ENCODE data around the gene TTLL1. TPM values are rescaled to one million over a fixed set of nuclear protein-coding genes. Genes with fewer than 3 reads are reported as not detected.
A peak's percentile ranks its signal among the peaks of the same experiment; 100 is the strongest.

TTLL1 gene
- polyA plus RNA-seq, 1 donor (not counting 4 experiments of a cell fraction or from before 2014, with no cell fraction given), result 3.5 TPM

DNA sequence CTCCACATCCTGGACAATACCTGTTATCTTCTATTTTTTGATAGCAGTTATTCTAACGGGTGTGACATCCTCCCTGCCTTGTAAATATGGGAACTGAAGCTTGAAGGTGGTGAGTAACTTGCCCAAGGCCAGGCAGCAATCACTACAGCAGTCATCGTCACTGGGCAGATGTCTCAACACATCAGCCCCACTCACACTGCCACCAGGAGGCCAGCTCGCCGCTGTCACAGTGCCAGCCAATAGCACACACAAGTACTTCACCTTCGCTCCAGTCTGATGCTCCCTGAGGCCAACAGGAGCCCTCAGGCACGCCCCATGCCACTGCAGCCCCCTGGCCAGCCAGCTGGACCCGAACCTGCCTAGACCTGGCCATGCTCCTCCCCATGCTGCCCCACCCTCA is 4.9 kb upstream of the TTLL1 start:
- no peak overlapping the region for H3K4me2 ChIP-seq (ENCODE audit: control insufficient read depth, extremely low read depth, insufficient read depth, low read depth, low read length)
- peak; percentile 81 for FAIRE-seq

DNA sequence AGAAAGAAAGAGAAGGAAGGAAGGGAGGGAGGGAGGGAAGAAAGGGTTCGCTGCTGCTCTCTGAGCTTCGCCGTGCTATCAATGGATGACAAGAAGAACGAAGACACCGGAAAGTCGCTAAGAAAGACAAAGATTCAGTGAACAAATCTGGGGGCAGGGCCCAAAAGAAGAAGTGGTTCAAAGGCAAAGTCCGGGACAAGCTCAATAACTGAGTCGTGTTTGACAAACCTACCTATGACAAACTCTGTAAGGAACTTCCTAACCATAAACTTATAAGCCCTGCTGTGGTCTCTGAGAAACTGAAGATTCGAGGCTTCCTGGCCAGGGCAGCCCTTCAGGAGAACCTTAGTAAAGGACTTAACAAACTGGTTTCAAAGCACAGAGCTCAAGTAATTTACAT is 2.9 kb upstream of the TTLL1 start:
- DNase-seq (ENCODE audit: low read depth, low spot score) (no peak), FAIRE-seq (no peak)
- peaks cover 8% of the 10 kb centered on the region for H3K9me3 ChIP-seq (ENCODE audit: control insufficient read depth, low read depth, low read length)
- H3K9ac ChIP-seq (ENCODE audit: control insufficient read depth, extremely low read depth, insufficient read depth, low read length), result no peak overlapping the region
- H3K27me3 ChIP-seq (ENCODE audit: control insufficient read depth, extremely low read depth, insufficient read depth, low read length), result no peaks in the 10 kb centered on the region
- no peaks in the 10 kb centered on the region for H3K79me2 ChIP-seq (ENCODE audit: control insufficient read depth, insufficient read depth, low read length)
- H3K4me3 ChIP-seq (ENCODE audit: control insufficient read depth in 2 of 3, extremely low read depth in 1 of 3, insufficient read depth in 2 of 3, low read depth in 1 of 3, low read length in 3 of 3), result no peak overlapping the region
- H3K4me1 ChIP-seq (ENCODE audit: control insufficient read depth, extremely low read depth, insufficient read depth, low read length), result peaks cover 23% of the 10 kb centered on the region
- no peaks in the 10 kb centered on the region for H4K20me1 ChIP-seq (ENCODE audit: control insufficient read depth, extremely low read depth, insufficient read depth, low read length)
- H3K4me2 ChIP-seq (ENCODE audit: control insufficient read depth, extremely low read depth, insufficient read depth, low read depth, low read length), result no peak overlapping the region
- H3K9me1 ChIP-seq (ENCODE audit: control insufficient read depth, extremely low read depth, insufficient read depth, low read length), result no peaks in the 10 kb centered on the region
- TF ChIP-seq, protein P1, sequence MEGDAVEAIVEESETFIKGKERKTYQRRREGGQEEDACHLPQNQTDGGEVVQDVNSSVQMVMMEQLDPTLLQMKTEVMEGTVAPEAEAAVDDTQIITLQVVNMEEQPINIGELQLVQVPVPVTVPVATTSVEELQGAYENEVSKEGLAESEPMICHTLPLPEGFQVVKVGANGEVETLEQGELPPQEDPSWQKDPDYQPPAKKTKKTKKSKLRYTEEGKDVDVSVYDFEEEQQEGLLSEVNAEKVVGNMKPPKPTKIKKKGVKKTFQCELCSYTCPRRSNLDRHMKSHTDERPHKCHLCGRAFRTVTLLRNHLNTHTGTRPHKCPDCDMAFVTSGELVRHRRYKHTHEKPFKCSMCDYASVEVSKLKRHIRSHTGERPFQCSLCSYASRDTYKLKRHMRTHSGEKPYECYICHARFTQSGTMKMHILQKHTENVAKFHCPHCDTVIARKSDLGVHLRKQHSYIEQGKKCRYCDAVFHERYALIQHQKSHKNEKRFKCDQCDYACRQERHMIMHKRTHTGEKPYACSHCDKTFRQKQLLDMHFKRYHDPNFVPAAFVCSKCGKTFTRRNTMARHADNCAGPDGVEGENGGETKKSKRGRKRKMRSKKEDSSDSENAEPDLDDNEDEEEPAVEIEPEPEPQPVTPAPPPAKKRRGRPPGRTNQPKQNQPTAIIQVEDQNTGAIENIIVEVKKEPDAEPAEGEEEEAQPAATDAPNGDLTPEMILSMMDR (optimal IDR thresholded peaks at IDR 0.05 in 1 of 3, IDR thresholded peaks at IDR 0.05 in 1 of 3, conservative IDR thresholded peaks at IDR 0.05 in 1 of 3; ENCODE audit: extremely low read depth in 1 of 3, insufficient read depth in 2 of 3, low read length in 3 of 3), result no peak
- TF ChIP-seq EZH2 (IDR thresholded peaks at IDR 0.05; ENCODE audit: low read length), result no peak
- no peak overlapping the region for H3K27ac ChIP-seq (ENCODE audit: control insufficient read depth, insufficient read depth, low read length)
- no peak overlapping the region for H2AFZ ChIP-seq (ENCODE audit: control insufficient read depth, low read length)
- dilution Hi-C loops (cut with MboI; ENCODE audit: extremely low pct_ligation_motif_present, low sequenced_read_pairs), result no loop called here
- no peaks in the 10 kb centered on the region for H3K36me3 ChIP-seq (ENCODE audit: control insufficient read depth in 2 of 2, extremely low read depth in 1 of 2, insufficient read depth in 2 of 2, low read length in 2 of 2)

More for the DNA sequence above, 4.9 kb upstream of the TTLL1 start:
- Histone ChIP-seq H3K27me3 (ENCODE audit: control insufficient read depth, extremely low read depth, insufficient read depth, low read length) (no peaks in the 10 kb centered on the region), H2AFZ (ENCODE audit: control insufficient read depth, low read length) (no peak overlapping the region), H4K20me1 (ENCODE audit: control insufficient read depth, extremely low read depth, insufficient read depth, low read length) (no peaks in the 10 kb centered on the region), H3K4me1 (ENCODE audit: control insufficient read depth, extremely low read depth, insufficient read depth, low read length) (peaks cover 19% of the 10 kb centered on the region), H3K9me3 (ENCODE audit: control insufficient read depth, low read depth, low read length) (peaks cover 9% of the 10 kb centered on the region), H3K9ac (ENCODE audit: control insufficient read depth, extremely low read depth, insufficient read depth, low read length) (no peak overlapping the region), H3K4me3 (ENCODE audit: control insufficient read depth in 2 of 3, extremely low read depth in 1 of 3, insufficient read depth in 2 of 3, low read depth in 1 of 3, low read length in 3 of 3) (no peak overlapping the region), H3K27ac (ENCODE audit: control insufficient read depth, insufficient read depth, low read length) (no peak overlapping the region), H3K9me1 (ENCODE audit: control insufficient read depth, extremely low read depth, insufficient read depth, low read length) (no peaks in the 10 kb centered on the region), H3K79me2 (ENCODE audit: control insufficient read depth, insufficient read depth, low read length) (no peaks in the 10 kb centered on the region), H3K36me3 (ENCODE audit: control insufficient read depth in 2 of 2, extremely low read depth in 1 of 2, insufficient read depth in 2 of 2, low read length in 2 of 2) (no peaks in the 10 kb centered on the region)
- DNase-seq (ENCODE audit: low read depth, low spot score), result no peak
- no peak for TF ChIP-seq EZH2 (IDR thresholded peaks at IDR 0.05; ENCODE audit: low read length)
- TF ChIP-seq, protein P1 (optimal IDR thresholded peaks at IDR 0.05 in 1 of 3, IDR thresholded peaks at IDR 0.05 in 1 of 3, conservative IDR thresholded peaks at IDR 0.05 in 1 of 3; ENCODE audit: extremely low read depth in 1 of 3, insufficient read depth in 2 of 3, low read length in 3 of 3), result peak; percentile 30 to 70 (median 52)
- dilution Hi-C loops (cut with MboI; ENCODE audit: extremely low pct_ligation_motif_present, low sequenced_read_pairs), result no loop called here
